ENCODE measurements around the gene RHNO1.

DNA sequence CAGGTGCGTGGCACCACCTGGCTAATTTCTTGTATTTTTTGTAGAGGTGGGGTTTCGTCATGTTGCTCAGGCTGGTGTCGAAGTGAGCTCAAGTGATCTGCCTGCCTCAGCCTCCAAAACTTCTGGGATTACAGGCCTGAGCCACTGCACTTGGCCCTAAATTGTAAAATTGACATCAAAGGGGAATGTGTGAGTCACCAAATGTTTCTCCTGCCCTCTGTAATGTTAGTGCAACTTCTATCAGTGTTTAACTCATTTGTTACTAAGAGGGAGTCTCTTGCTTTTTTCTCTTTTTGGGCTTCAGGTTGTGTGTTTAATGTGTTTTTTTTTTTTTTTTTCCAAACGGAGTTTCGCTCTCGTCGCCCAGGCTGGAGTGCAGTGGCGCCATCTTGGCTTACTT is 16.0 kb downstream of the RHNO1 start:
- TF ChIP-seq, protein P1, sequence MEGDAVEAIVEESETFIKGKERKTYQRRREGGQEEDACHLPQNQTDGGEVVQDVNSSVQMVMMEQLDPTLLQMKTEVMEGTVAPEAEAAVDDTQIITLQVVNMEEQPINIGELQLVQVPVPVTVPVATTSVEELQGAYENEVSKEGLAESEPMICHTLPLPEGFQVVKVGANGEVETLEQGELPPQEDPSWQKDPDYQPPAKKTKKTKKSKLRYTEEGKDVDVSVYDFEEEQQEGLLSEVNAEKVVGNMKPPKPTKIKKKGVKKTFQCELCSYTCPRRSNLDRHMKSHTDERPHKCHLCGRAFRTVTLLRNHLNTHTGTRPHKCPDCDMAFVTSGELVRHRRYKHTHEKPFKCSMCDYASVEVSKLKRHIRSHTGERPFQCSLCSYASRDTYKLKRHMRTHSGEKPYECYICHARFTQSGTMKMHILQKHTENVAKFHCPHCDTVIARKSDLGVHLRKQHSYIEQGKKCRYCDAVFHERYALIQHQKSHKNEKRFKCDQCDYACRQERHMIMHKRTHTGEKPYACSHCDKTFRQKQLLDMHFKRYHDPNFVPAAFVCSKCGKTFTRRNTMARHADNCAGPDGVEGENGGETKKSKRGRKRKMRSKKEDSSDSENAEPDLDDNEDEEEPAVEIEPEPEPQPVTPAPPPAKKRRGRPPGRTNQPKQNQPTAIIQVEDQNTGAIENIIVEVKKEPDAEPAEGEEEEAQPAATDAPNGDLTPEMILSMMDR (IDR thresholded peaks at IDR 0.05) = no peak
- TF ChIP-seq POLR2AphosphoS5 (IDR thresholded peaks at IDR 0.05) = no peak

Data from prostate gland (tissue), 2 donors.